ENCODE results near the gene NOTCH2NLA.
"Not testable (repeated sequence)": the region's sequence is repeated elsewhere in the genome, so short reads cannot be mapped to it uniquely, and the experiment has no call there.

NOTCH2NLA gene

GRCh38 chr1:146228710-146229477 lies at the start of gene NOTCH2NLA:
Gene NOTCH2NLA, minus strand, starts transcription at chr1:146229021. Its CDS starts 39,684 bp downstream, at chr1:146189337.
- H3K4me3 ChIP-seq (ENCODE audit: low read depth, low read length): peak within 1 kb of the TSS; percentile 33

GRCh38 chr1:146278346-146278745 lies 49.5 kb upstream of the NOTCH2NLA start:
- H3K4me3 ChIP-seq (ENCODE audit: low read depth, low read length): not testable (repeated sequence)

GRCh38 chr1:146277087-146277486 lies 48.3 kb upstream of the NOTCH2NLA start:
- not testable (repeated sequence) for H3K4me3 ChIP-seq (ENCODE audit: low read depth, low read length)

- not testable (repeated sequence) for H3K4me3 ChIP-seq (ENCODE audit: low read depth, low read length)
Observed at GRCh38 chr1:146274083-146274482, 45.3 kb upstream of the NOTCH2NLA start.

- not testable (repeated sequence) for H3K4me3 ChIP-seq (ENCODE audit: low read depth, low read length)
Observed at GRCh38 chr1:146273194-146273593, 44.4 kb upstream of the NOTCH2NLA start.

- not testable (repeated sequence) for H3K4me3 ChIP-seq (ENCODE audit: low read depth, low read length)
Observed at GRCh38 chr1:146272734-146273133, 43.9 kb upstream of the NOTCH2NLA start.

- H3K4me3 ChIP-seq (ENCODE audit: low read depth, low read length): not testable (repeated sequence)
Observed at GRCh38 chr1:146271977-146272376, 43.2 kb upstream of the NOTCH2NLA start.

- H3K4me3 ChIP-seq (ENCODE audit: low read depth, low read length): not testable (repeated sequence)
Observed at GRCh38 chr1:146270129-146270528, 41.3 kb upstream of the NOTCH2NLA start.

- H3K4me3 ChIP-seq (ENCODE audit: low read depth, low read length): not testable (repeated sequence)
Observed at GRCh38 chr1:146266179-146266748, 37.4 kb upstream of the NOTCH2NLA start.

- H3K4me3 ChIP-seq (ENCODE audit: low read depth, low read length): not testable (repeated sequence)
Observed at GRCh38 chr1:146264761-146265160, 35.9 kb upstream of the NOTCH2NLA start.

GRCh38 chr1:146260006-146260730 lies 31.3 kb upstream of the NOTCH2NLA start:
- not testable (repeated sequence) for H3K4me3 ChIP-seq (ENCODE audit: low read depth, low read length)

- not testable (repeated sequence) for H3K4me3 ChIP-seq (ENCODE audit: low read depth, low read length)
Observed at GRCh38 chr1:146257992-146258552, 29.3 kb upstream of the NOTCH2NLA start.

- not testable (repeated sequence) for H3K4me3 ChIP-seq (ENCODE audit: low read depth, low read length)
Observed at GRCh38 chr1:146254569-146255197, 25.9 kb upstream of the NOTCH2NLA start.

GRCh38 chr1:146253249-146253855 lies 24.5 kb upstream of the NOTCH2NLA start:
- H3K4me3 ChIP-seq (ENCODE audit: low read depth, low read length): not testable (repeated sequence)

- H3K4me3 ChIP-seq (ENCODE audit: low read depth, low read length): not testable (repeated sequence)
Observed at GRCh38 chr1:146251523-146251922, 22.7 kb upstream of the NOTCH2NLA start.

GRCh38 chr1:146248643-146249042 lies 19.8 kb upstream of the NOTCH2NLA start:
- not testable (repeated sequence) for H3K4me3 ChIP-seq (ENCODE audit: low read depth, low read length)

- not testable (repeated sequence) for H3K4me3 ChIP-seq (ENCODE audit: low read depth, low read length)
Observed at GRCh38 chr1:146236626-146237025, 7.8 kb upstream of the NOTCH2NLA start.

GRCh38 chr1:146236026-146236601 lies 7.3 kb upstream of the NOTCH2NLA start:
- not testable (repeated sequence) for H3K4me3 ChIP-seq (ENCODE audit: low read depth, low read length)

GRCh38 chr1:146228144-146228682 lies 608 bp downstream of the NOTCH2NLA start:
- peak overlapping the region; percentile 33 for H3K4me3 ChIP-seq (ENCODE audit: low read depth, low read length)

- H3K4me3 ChIP-seq (ENCODE audit: low read depth, low read length): not testable (repeated sequence)
Observed at GRCh38 chr1:146174531-146174930, 54.3 kb downstream of the NOTCH2NLA start.
